Stimulated activated CD8-positive, alpha-beta memory T cell treated with anti-CD3 and anti-CD28 coated beads, Interleukin-15, amount 100 ng/mL, for 24 hours (primary cell): ENCODE results near the gene ZNF487.

Experiments used
- DNase-seq: peaks from one replicate; pipeline ENCODE4 v3.0.0-alpha.2; 2020; ENCODE audit warnings: low read depth

ZNF487 gene

DNA sequence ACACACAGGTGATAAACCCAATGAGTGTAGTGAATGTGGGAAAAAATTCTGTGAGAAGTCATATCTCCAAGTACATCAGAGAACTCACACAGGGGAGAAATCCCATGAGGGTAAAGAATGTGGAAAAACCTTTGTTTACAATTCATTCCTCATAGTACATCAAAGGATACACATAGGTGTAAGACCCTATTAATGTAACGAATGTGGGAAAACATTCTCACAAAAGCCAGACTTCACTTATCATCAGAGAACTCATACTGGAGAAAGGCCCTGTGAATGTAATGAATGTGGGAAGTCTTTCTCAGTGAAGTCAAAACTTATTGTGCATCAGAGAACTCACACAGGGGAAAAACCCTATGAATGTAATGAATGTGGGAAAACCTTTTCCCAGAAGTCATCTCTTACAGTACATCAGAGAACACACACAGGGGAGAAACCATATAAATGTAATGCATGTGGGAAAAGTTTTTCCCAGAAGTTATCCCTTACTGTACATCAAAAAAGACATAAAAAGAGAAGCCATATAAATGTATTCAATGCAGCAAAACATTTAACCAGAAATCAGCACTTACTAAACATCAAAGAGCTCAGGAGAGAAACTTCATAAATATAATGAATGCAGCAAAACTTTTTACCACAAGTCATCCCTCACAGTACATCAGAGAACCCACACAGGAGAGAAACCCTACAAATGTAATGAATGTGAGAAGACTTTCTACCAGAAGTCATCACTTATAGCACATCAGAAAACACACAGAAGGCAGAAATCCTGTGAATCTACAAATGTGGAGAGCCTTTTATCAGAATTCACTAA lies 87.7 kb downstream of the ZNF487 start:
- no peak for DNase-seq
